Esophagus muscularis mucosa (tissue), 4 donors: ENCODE data around the gene PRPH.
"Not testable (repeated sequence)": the region's sequence is repeated elsewhere in the genome, so short reads cannot be mapped to it uniquely, and the experiment has no call there.

Experiments used
- EP300 ChIP-seq: sonication (generic); formaldehyde crosslinking; IDR thresholded peaks from one replicate; pipeline ENCODE4 v1.6.1; 2017; ENCODE audit warnings: antibody characterized with exemption
- POLR2A ChIP-seq: fragments of 450-650 bp; IDR thresholded peaks from one replicate; pipeline ENCODE4 v1.6.1; 2017; ENCODE audit warnings: antibody characterized with exemption, moderate library complexity, mild to moderate bottlenecking, low read depth
- POLR2AphosphoS5 ChIP-seq, 2 donors: sonication (generic); formaldehyde crosslinking; IDR thresholded peaks; one replicate each; pipeline ENCODE4 v1.6.1; 2017; ENCODE audit warnings: antibody characterized with exemption in 2 of 2
- TF ChIP-seq, protein P1 (sequence below), 3 experiments: fragments of 200-600 bp in 2 of 3; fragments of 450-650 bp in 1 of 3; sonication (generic) in 2 of 3; IDR thresholded peaks; one replicate each; pipeline ENCODE4 v1.5.1; 2017 to 2019; ENCODE audit warnings: antibody characterized with exemption in 3 of 3, mild to moderate bottlenecking in 2 of 3, moderate library complexity in 1 of 3

GRCh38 chr12:49280545-49280944, 14.4 kb upstream of the PRPH start:
- not testable (repeated sequence) for TF ChIP-seq EP300; POLR2AphosphoS5 (IDR thresholded peaks at IDR 0.05); POLR2A
- TF ChIP-seq, protein P1, sequence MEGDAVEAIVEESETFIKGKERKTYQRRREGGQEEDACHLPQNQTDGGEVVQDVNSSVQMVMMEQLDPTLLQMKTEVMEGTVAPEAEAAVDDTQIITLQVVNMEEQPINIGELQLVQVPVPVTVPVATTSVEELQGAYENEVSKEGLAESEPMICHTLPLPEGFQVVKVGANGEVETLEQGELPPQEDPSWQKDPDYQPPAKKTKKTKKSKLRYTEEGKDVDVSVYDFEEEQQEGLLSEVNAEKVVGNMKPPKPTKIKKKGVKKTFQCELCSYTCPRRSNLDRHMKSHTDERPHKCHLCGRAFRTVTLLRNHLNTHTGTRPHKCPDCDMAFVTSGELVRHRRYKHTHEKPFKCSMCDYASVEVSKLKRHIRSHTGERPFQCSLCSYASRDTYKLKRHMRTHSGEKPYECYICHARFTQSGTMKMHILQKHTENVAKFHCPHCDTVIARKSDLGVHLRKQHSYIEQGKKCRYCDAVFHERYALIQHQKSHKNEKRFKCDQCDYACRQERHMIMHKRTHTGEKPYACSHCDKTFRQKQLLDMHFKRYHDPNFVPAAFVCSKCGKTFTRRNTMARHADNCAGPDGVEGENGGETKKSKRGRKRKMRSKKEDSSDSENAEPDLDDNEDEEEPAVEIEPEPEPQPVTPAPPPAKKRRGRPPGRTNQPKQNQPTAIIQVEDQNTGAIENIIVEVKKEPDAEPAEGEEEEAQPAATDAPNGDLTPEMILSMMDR (IDR thresholded peaks at IDR 0.05) = not testable (repeated sequence)
